Left kidney (tissue), 2 donors: ENCODE data around the gene HAGHL. TPM values are rescaled to one million over a fixed set of nuclear protein-coding genes. Genes with fewer than 3 reads are reported as not detected.
A peak's percentile ranks its signal among the peaks of the same experiment; 100 is the strongest.
"Not testable (repeated sequence)": the region's sequence is repeated elsewhere in the genome, so short reads cannot be mapped to it uniquely, and the experiment has no call there.

Experiments
- DNase-seq: peaks from one replicate; pipeline ENCODE4 v3.0.0-alpha.2; 2013
- polyA plus RNA-seq: library from polyadenylated mRNA; unstranded; fragments of 120-200 nt; gene quantifications from one replicate; pipeline ENCODE4 v1.2.1, GENCODE V29; 2013; ENCODE audit not compliant: insufficient read length

Gene HAGHL
- polyA plus RNA-seq, 1 donor, result 3.3 TPM

DNA sequence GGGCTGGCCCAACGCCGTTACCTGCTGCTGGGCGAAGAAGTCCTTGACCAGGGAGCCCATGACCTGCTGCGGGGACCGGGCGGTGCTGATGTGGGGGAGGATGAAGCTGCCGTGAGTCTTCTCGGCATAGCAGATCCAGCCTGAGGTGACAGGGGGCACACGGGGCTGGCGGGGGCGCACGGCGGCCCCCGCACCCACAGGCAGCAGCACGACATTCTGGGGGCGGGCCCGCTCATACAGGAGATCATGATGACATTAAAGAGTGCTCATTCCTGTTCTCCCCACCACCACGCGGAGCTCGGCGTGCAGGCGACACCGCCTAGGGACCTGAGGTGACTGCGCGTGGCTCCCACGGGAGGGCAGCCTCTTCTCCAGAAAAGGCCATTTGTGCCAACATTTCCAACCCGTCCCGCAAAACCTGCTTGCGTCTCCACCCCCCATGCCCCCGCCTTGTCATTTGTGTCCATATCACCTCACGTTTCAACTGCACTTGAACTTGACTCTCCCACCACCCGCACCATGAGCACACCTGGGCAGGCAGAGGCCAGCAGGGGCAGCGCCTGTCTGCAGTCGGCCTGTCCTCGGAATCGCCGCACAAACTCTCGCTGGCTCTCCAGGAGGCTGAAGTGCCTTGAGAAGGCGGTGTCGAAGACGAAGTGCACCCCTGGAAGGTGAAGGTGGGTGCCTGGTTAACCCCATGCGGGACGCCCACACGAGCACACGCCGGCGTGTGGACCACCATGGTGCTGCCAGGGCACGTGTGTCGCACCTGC, 7.5 kb downstream of the HAGHL start:
- DNase-seq, result no peak

DNA sequence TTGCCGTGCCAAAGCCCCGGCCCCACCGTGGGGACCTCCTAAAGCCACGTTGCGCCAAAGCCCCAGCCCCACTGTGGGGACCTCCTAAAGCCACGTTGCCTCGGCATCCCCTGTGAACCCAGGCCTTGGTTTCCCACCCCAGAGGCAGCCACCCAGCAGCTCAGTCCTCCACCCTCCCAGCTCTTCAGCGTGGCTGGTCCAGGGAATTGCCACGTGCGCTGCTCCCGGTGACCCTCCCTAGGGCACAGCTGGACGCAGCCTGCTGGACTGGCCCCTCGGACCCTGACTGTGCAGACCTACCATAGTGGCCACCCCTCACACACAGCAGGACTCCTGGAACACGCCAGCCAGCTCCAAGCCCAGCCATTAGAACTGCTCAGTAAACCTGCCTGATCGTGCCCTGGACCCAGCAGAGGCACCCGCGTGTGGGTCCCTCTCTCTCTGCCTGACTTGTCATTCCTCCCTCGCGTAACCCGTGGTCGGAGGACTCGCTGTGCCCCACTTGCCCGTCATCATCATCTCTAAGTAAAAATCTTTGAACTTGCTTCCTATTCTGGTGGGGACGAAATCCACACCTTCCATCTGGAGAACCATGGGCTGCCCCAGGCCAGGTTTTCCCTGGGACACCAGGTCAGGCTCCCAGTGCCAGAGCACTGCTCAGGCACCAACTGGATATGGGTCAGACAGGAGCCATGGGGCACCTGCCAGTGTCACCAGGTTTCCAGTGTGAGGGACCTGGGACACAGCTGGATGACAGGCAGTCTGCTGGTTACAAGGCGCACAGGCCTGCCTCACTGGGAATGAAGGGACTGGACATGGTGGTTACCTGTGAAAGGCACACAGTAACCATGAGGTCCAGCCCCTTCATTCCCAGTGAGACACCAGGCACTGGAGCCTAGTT, 8.3 kb downstream of the HAGHL start:
- DNase-seq, result no peak

DNA sequence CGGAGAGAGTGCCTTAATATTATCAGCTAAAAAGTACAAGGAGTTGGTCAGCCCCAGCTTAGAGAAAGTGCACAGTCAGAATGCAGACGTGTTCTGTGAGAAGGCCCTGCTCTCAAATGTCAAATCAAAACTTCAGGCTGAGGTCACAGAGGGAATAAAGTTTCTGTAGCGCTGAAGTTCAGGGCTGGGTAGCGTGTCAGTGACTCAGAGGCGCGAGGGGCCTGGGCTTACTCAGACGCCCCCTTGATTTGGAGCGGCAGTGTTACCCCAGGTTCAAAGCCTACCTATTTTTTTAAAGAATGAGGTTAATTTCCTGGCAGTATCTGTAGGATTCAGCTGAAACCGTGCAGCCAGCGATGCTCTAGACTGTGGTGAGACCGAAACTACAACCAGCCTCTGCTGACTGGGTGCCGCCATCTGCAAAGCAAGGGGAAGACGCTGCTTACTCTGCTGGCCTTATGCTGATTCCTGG, 9.1 kb downstream of the HAGHL start:
- no peak for DNase-seq

DNA sequence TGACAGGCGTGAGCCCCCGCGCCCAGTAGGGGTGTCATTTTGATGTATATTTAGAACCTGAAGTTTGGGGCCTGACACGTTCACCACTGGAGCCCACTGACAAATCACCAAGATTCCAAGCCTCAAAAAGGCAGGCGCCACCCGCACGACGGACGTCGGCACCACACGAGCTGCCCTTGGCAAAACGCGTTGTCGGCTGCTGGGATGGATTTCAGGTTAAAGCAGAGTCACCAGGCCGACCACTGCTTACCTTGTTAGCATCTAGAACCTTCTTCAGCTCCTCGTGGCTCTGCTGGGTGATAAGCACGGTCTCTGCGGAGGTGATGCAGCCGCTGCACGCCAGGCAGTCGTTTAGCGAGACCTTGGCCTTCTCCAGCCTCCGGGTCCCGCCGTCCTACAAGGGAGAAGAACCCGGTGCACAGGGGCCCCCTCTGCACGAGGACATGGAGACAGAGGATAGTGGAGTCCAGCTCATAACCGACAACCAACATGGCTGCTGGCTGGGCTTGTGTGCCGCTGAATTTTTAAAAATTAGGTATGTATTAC, 10.1 kb downstream of the HAGHL start:
- no peak for DNase-seq

DNA sequence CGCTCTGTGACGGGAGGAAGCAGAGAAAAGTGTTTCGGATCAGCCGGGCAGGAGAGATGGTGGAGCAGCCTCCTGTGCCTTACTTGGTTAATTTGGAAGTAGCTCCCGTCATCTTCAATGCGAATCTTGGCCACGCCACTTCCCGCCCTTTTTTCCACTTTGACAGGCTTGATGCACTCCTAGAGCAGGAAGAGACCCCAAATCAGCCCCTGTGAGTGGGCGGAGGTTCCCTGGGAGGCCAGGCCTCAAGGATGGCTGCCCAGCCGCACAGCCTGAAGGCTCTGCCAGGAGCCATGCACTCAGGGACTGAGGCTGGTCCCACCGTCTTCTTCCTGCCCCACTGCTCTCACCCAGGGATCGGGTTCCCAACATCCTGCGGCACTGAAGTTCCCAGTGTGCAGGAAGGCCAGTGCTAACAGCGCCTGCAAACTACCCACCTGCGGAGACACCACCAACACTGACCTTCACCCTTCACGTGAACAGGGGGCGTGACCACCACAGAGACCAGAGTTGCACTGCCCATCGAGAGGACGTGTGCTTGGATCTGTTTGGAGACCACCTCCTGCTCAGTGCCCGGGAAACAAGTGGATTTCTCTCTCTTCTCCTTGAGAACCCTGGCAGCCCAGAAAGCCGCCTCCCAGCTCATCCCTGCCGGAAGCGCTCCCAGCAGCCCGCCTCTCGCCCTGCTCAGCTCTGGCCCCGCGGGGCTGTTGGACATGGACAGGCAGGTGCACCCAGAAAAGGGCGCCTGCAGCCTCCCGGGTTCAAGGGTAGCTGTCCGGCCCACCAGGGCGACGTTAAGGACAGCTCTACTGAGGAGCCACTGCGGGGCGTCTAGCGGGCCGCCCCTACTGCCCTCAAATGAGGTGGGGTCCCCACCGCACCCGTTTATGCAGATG, 12.9 kb downstream of the HAGHL start:
- no peak for DNase-seq

DNA sequence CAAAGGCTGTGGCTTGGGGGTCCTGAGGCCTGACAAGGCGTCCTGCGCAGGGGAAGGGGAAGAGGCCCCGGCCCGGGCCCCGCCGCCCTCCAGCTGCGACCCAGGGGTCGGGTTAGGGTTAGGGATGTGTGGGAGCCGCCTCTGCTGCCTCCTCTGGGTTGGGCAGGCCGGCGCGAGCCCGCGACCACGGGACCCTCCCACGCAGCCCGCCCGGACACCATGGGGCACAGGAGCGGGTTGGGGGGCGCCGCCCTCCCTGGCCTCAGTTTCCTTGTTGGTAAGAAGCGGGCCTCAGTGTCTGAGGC, 13.5 kb downstream of the HAGHL start:
- DNase-seq, result no peak

DNA sequence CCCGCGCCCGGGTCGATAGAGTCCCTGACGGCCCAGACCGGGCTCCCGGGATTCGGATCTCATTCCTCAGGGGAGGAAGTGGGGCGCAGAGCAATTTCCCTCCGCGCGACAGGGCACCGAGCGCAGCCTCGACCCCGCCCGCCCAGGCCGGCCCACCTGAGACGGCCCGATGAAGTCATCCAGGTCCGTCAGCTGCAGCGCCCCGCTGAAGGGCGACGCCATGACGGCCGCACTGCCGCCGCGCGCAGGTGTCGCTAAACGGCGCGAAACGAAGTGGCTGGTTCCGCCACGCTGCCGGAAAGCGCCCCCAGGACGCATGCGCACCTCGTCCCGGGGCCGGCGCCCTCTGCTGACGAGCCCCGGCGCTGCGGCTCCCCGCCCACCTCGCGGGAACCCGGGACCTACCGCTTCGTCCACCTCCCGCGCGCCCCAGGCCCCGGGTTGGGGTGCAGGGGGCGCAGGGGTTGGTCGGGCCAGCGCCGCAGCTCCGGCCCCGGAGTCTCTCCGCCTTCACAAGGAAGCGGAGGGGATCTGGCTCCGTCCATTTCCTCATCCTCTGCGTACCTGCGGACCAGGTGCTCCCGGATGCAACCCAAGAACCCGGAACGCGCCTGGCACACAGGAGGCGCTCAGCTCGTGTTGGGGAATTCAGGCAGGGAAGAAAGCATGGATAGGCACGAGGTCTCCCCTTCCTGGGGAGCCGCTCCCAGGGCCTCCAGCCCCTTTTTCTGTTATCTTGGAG, 14.0 kb downstream of the HAGHL start, which contains the start of gene CIAO3:
Gene CIAO3 (minus strand): TSS at position 234 of the 742 bp plus-strand sequence. CDS start 12 bp downstream, at position 222.
- peak; percentile 84 for DNase-seq

DNA sequence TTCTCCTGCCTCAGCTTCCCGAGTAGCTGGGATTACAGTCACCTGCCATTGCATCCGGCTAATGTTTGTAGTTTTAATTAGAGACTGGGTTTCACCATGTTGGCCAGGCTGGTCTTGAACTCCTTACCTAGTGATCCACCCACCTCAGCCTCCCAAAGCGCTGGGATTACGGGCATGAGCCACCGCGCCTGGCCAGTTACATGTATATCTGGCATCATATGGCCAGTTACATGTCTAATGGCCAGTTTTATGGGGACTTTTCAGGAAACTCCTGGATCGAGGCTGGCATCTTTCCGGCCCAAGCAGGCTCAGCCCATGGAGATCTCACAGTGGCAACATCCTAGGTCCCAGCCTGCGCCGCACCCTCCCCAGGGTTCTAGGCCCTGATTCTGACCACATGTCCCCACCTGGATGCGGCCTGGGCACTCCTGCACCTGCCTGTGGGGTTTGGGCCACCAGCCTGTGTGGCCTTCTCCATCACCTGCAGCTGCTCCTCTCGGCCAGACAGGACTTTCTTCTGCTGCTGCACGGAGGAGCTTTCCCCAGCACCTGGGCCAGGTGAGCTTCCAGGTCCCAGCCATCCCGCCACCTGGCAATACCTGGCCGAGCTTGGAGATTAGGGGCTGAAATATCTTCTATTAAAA, 15.2 kb downstream of the HAGHL start:
- DNase-seq, result no peak

DNA sequence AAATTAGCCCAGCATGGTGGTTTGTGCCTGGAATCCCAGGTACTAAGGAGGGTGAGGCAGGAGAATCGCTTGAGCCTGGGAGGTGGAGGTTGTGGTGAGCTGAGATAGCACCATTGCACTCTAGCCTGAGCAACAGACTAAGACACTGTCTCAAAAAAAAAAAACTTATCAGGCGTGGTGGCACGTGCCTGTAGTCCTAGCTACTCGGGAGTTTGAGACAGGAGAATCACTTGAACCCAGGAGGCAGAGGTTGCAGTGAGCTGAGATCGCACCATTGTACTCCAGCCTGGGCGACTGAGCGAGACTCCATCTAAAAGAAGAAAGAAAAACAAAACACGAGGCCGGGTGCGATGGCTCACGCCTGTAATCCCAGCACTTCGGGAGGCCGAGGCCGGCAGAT, 16.0 kb downstream of the HAGHL start:
- DNase-seq, result not testable (repeated sequence)

DNA sequence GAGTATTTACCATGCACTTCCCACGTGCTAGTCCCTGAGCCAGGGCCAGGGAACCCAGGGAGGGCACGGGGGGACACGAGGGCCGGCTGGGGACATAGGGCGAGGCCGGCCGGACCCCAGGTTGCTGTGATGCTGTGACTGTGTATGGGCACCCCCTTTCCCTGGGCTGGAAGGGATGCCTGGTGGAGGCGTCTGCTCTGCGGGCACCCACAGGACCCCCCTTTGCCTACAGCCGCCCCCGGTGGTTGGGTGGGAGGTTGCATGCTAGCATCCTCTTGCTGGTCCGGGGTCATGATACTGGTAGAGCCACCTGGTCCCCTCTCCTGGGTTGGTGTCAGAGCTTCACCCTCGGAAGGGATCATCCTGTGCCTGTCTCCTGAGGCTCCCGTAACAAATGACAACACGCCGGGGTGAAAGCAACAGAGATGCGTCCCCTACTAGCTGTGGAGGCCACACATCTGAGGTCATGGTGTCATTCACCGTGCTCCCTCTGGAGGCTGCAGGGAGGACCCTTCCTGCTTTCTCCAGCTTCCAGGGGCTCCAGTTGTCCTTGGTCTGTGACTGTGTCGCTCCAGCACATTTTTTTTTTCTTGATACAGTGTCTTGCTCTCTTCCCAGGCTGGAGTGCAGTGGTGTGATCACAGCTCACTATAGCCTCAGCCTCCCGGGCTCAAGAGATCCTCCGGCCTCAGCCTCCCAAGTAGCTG, 17.0 kb downstream of the HAGHL start:
- DNase-seq, result no peak

DNA sequence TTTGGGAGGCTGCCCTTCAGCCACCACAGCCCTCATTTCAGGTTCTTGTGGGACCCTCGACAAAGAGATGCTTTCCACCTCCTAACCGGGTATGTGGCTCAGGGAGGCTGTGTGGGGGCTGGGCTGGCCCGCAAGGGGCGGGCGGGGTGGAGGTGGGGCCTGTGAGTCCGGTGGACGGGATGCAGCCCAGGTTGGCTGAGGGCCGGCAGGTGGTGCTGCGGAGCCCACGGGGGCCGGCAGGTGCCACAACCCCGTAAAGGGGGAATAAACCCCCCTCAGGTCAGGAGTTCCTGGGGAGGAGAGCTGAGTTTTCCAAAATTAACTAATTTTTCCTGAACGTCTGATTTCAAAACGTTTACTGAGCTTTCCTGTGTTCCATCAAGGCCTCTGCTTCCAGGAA, 18.8 kb downstream of the HAGHL start:
- no peak for DNase-seq

DNA sequence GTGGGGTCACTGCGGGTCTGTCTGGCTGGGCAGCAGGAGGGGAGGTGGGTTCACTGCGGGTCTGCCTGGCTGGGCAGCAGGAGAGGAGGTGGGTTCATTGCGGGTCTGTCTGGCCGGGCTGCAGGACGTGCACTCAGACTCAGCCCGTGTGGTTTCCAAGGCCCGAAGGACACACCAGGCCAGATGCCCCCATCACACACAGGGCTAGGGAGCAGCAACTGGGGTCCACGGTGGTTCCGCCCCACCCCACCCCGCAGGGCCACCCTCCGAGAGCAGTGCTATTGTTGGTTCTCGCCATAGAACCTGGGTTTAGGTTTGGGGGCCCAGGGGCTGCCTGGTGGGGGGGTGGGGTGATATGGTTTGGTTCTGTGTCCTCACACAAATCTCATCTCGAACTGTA, 19.7 kb downstream of the HAGHL start:
- DNase-seq, result no peak

DNA sequence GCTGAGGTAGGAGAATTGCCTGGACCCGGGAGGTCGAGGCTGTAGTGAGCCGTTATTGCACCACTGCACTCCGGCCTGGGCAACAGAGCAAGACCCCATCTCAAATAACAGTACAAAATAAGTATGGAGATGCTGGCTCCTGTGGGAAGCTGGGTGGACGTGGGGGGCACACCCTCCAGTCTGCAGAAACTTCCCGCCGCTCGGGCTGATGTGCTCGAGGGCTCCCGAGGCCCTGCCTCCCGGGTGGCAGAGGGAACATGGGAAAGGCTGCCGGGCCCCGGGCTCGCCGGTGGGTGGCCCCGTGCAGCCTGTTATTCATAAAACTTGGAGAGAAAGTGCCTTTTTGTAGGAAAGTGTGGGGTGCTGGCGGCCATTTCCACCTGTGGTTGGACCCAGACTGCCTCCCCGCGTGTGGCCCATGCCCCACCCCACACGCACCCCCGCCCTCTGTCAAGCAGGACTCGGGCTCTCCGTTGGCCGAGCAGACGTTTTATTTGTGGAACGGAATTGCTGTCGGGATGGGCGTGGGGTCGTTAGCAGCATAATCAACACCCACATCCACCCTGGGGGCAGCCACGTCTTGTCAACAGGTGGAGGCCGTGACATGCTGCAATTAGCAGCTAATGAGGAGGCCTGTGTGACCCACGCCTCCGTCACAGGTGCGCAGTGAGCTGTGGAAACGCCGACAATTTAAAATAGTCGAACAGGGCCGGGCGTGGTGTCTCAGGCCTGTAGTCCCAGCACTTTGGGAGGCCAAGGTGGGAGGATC, 21.3 kb downstream of the HAGHL start:
- no peak for DNase-seq

DNA sequence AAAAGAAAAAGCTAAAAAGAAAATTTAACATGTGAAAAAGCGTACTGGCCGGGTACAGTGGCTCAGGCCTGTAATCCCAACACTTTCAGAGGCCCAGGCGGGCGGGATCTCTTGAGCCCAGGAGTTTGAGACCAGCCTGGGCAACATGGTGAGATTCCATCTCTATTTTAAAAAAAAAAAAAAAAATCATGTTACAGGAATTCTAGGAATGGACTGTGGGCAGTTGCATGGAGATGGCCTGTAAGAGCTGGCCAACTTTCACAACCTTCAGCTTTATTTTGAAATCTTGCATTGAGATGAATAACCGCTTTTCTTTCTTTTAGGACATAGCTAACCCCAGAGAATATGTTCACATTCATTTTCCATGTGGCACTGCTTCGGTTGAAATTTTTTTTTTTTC, 22.1 kb downstream of the HAGHL start:
- no peak for DNase-seq

DNA sequence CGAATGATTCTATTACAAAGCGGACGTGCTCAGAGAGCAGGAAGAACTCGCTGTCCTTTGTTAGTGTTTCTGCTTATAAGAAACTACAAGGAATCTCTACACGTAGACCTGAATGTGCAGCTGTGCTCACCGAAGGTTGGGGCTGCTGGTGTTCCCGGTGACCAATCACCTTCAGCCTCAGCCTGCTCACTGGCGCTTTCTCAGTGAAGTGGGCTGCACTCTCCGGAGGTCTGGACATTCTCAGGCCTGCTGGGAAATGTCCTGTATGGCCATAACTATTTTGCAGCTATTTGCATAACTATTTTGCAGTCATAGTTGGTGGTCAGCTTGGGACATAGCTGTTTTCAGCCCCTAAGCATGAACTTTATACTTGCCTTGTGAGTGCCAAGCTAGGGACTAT, 23.6 kb downstream of the HAGHL start:
- DNase-seq, result no peak

DNA sequence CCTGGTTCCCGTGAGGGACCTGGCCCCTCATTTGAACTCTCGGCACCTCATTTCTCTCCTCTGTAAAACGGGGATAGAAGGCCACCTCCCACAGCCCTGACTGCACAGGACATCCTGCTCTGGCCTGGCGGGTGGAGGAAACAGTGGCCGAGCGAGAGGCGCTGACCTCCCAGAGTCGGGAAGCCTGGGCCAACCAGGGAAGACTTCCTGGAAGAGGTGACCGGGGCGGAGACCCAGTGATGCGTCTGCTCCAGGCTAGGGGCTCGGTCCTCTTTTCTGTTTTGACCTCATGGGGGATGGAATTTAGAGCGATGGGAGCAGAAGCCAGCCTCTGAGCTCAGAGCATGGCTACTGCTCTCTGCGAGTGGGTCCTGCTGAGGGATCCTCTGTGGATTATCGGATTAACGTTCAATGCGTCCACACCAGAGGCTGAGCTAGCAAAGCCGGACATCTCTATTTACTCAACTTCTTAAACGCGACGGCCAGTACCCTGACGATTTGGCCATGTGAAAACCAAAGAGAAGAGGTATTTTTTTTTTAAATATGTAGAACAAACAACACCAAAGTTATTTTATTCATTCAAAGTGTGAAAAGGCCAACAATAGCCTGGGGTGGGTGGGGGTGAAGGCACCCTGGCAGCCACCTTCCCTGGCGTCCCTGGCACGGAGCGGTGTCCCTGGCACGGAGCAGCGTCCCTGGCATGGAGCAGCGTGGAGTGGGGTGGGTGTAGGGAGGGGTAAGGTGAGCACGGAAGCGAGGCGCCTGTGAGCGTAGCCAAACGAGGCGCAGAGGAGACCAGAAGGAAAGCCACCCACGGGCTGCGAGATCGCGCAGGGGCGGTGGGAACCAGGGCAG, 24.5 kb downstream of the HAGHL start:
- no peak for DNase-seq

DNA sequence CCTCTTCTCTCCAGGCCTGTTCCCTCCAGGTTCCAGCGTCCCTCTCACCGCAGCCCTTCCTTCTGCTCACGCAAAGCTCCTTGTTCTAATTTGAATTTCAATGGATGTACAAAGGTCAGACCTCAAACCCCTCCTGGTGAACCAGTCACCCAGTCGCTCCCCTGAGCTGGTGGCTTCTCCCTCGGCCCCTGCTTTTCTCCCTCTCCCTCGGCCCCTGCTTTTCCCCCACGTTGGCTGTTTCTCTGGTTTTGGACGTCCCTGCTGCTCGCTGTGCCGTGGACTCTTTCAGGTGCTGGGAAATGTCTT, 25.1 kb downstream of the HAGHL start:
- DNase-seq, result no peak

DNA sequence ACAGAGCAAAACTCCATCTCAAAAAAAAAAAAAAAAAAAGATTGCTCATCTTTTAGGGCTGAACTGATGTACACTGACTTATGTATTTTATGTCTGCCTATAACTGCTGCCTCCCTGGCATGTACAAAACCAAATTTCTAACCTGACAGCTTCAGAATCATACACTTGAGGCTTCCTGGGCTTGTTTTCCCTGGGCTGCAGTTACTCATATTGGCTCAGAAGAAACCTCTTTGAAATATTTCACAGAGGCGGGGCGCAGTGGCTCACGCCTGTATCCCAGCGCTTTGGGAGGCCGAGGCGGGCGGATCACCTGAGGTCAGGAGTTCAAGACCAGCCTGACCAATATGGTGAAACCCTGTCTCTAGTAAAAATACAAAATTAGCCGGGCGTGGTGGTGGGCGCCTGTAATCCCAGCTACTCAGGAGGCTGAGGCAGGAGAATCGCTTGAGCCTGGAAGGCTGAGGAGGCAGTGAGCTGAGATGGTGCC, 27.3 kb downstream of the HAGHL start:
- DNase-seq, result not testable (repeated sequence)
